ENCODE results near the gene FBXW12.

DNA sequence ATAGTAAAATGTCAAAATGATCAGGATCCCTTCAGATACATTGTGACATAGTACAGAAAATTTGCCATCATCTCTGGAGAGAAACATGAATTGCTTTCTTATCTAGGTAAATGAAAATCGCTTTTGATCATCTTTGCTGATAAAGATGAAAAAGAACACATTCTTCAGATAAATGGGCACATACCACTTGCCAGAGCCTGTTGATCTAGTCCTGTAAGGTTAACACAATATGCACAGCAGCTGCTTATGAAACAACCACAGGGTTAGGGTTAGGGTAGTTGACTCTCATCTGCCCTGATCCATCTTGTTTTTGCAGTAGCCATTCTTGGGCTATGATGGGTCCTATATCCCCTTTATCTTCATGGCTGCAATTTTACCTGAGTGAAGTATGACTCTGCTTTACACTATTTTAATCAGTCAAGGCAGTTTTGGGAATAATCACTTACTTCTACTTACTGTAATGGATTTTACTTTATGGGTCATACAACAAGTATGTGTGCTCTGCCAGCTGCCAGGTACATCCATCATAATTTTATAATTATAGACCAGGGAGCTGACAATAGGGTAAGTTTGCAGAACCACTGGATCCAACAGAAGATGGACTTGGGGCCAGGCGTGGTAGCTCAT lies 26.0 kb upstream of the FBXW12 start:
- TF ChIP-seq, protein P1, sequence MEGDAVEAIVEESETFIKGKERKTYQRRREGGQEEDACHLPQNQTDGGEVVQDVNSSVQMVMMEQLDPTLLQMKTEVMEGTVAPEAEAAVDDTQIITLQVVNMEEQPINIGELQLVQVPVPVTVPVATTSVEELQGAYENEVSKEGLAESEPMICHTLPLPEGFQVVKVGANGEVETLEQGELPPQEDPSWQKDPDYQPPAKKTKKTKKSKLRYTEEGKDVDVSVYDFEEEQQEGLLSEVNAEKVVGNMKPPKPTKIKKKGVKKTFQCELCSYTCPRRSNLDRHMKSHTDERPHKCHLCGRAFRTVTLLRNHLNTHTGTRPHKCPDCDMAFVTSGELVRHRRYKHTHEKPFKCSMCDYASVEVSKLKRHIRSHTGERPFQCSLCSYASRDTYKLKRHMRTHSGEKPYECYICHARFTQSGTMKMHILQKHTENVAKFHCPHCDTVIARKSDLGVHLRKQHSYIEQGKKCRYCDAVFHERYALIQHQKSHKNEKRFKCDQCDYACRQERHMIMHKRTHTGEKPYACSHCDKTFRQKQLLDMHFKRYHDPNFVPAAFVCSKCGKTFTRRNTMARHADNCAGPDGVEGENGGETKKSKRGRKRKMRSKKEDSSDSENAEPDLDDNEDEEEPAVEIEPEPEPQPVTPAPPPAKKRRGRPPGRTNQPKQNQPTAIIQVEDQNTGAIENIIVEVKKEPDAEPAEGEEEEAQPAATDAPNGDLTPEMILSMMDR (IDR thresholded peaks at IDR 0.05), result no peak
- no peak for TF ChIP-seq POLR2A (IDR thresholded peaks at IDR 0.05)
